UCSD-AML1 (cell line): ENCODE data around the gene BRD7.

Experiments used
- DNase-seq: peaks from one replicate; lab custom pipeline; 2025; ENCODE audit not compliant: unreplicated experiment; lab: John Stamatoyannopoulos, UW

Gene BRD7

DNA sequence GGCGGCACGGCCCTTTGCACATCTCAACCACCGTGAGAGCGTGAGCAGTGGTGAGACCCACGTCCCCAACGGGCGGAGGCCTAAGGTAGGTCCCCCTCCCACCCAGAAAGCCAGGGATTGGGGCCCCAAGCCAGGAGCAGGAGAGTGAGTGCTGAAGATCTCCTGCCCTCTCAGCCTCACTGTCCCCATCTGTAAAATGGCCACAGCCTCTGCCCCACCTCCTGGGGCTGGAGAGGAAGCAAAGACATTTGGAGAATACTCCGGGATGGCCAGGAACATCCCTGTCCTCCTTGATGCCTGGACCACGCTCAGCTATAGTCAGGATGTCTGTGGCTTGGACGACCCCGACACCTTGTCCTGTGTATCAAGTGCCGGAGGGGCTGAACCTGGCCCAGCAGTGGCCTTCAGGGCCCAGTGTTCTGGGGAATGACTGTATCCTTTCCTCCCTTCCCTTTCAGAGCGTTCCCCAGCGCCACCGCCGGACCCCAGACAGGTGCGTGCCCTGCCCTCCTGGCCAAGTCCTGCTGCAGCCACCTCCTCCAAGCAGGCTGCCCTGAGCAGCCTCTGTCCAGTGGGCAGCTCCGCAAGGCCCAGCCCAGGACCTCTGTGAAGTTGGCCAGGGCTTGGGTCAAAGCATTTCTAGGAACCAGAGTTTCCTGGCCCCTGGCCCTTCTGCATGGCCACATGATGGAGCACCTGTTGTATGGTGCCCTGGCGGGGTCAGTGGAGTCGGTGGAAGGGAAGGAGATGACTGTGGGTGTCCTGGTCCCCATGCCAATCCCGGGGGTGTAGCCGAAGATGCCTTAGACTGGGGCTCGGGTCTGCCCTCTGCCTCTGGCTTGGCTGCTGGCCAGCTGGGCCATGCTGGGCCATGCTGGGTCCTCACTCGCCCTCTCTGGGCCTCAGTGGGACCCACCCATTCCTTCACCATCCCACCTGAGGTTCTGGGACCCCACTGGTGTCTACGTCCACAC, 64.0 kb downstream of the BRD7 start:
- DNase-seq: no peak

GRCh38 chr16:50303605-50304466, 65.0 kb downstream of the BRD7 start:
- DNase-seq: no peak

- DNase-seq: no peak
Measured at GRCh38 chr16:50303041-50303604, 65.7 kb downstream of the BRD7 start.

DNA sequence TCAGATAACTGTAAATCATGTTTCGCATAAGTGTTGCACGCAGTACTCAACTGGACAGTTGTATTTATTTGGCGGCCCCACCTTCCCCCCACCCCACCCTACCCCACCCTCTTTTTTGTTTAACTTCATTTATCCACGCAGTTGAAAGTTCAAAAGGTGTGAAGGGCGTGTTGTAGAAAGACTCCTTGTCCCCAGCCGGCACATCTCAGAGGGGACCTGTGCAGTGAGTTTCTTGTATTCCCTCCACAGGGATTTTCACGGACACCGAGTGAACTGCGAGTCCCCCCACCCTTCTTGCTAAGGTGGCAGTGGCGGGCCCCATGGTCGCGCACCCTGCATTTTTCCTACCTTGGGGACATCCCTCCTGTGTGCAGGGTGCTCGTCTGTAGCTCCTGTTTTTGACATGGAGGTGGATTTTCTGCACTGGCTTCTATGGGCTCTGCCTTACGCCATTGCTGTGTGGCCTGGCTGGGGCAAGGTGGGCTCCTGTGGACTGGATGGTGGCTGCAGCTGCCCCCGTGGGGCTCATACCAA, 66.2 kb downstream of the BRD7 start:
- no peak for DNase-seq

DNA sequence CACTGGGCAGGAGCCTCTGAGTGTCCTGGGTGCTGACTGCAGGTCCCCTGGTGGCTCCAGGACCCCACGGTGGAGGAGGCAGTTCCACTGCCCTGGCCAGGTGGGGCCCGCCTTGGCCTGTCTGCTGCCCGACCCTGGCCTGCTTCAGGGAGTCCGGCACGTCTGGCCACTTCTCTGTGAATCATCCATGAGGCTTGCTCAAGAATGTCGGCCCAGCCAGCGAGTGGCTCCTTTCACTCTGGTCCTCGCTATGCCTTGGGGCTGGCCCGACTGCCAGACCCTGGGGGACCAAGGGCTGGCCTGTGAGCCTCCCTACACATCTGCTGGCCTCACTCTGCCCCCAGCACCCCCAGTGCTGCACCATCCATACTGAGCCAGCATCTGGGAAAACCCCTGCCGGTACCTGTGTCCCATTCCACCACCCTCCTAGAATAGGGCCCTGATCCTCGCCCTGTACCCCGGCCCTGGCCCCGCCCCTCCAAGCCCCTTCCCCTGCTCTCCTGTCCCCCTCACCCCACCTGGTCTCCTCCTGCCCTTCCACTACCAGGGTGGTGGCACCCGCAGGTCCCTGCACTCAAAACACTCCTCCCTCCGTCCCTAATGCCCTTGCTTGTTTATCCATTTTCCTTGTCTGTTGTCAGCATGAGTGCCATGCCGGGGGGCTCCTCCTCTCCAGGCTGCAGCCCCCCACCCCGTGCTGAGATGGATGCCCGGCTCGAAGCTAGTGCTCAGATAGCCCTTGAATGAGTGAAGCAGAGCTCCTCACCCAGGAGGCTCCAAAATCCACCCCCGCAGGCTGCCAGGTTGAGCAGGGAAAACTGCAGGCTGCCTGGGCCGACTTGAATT, 66.9 kb downstream of the BRD7 start:
- no peak for DNase-seq

DNA sequence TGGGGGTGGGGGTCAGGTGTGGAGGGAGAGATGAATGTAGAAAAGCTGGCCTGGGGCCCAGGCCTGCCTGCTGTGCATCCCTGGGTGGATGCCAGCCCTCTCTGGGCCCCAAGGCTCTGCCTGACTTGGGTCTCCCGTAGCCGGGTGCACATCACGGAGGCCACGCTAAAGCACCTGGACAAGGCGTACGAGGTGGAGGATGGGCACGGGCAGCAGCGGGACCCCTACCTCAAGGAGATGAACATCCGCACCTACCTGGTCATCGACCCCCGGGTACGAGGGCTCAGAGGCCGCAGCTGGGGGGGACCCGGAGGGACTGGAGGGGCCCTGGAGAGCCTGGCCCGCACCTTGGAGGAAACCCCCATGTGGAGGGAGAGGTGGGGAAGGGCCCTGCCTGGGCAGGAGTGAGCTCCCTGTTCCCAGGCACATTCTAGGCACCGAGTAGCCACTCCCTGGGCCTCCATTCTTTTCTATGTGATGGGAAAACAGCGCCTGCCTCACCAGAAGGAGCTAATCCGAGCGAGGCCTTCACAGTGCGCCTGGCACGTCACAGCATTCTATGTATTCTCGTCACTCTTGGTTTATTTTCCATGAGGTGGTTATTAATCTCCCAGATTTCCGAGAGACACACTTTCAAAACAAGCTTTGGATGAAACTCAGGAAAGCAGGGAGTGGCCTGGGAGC, 67.7 kb downstream of the BRD7 start:
- no peak for DNase-seq

- no peak for DNase-seq
Measured at GRCh38 chr16:50299508-50300105, 69.2 kb downstream of the BRD7 start.

DNA sequence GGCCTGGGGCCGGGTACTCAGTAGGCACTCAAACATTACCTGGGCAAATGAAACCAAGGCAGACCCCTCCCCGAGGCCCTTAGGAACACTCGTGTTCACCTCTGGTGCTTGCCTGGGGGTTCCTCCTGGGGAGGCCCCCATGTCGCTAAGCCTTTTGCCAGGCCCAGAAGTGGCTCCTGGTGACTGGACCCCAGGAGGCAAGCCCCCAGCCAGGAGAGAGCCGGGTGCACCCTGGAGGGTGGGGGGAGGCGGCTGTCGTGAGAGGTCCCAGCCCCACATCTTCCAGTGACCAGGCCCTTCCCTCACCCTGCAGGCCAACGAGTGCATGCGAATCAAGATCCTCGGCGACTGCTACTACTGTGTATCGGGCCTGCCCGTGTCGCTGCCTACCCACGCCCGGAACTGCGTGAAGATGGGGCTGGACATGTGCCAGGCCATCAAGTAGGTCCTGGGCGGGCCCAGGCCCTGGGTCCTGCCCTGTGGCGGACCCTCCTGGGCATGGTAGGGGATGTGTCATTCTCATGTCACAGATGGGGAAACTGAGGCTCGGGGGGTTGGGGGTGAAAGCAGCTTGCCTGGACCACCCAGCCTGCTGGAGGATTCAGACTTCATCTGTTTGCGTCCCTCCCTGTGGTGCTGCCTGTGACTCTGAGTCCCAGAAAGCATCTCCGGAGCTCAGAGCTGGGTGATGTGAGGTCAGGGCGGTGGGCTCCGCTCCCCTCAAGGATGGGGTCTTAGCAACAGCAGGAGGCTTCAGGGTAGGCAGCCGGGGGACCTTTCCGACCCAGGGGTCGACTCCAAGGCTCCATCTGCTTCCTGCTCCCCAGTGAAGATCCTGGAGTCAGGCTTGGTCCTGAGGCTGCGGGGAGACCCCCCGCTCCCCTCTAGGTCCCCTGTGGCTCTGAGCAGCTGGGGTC, 69.9 kb downstream of the BRD7 start:
- DNase-seq: no peak

DNA sequence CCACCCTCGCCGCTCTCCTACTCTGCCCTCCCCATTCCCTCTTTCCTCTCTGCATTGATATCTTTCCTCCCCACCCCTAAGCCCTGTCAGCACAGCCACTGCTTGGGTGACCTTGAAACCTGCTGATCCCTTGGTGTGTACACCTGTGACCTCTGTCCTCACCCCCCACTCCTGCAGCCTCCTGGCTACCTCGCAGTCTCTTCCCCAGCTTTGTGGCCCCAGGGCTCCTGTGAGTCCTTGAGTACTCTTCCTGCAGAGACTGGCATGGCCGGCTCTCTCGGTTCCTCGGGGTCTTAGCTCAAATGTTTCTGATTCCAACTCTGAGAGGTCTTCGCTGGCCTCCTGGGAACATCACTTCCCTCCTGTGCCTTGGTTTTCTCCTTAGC, 70.7 kb downstream of the BRD7 start:
- no peak for DNase-seq

DNA sequence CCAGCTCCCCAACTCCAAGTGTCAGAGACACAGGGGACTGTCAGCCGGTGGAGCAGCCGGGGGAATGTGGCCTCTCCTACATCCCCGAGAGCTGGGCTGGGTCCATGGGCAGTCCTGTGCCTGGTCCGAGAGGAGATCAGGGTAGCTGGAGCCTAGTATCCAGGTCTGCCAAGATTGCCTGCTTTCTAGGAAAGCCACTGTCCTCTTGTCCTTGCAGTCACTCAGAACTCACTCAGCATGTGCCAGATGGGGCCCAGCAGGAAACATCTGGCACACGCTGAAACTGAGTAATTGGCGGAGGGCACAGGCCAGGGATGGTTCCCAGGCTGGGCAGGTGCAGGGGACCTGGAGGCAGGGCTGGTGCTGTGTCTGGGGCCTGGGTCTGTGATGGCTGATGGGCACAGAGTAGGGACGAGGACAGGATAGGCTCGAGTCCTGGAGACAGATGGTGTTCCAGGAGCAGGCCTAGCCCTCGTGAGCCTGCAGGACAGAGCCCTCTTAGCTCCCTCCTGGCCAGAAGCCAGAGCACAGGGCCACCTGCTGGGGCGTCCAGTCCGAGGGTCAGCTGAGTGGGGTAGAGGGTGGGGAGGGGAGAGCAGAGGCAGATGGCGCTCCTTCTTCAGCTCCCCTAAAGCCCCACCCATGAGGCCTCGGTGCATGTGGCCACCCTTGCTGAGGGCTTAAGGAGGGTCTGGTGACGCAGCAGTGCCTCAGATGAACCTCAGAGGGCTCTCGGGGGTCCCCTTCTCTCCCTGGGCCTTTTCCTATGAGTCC, 71.3 kb downstream of the BRD7 start:
- no peak for DNase-seq

GRCh38 chr16:50296807-50297206, 72.0 kb downstream of the BRD7 start:
- DNase-seq: no peak

- no peak for DNase-seq
Measured at GRCh38 chr16:50295541-50296132, 73.2 kb downstream of the BRD7 start.

GRCh38 chr16:50294955-50295354, 73.8 kb downstream of the BRD7 start:
- DNase-seq: no peak

DNA sequence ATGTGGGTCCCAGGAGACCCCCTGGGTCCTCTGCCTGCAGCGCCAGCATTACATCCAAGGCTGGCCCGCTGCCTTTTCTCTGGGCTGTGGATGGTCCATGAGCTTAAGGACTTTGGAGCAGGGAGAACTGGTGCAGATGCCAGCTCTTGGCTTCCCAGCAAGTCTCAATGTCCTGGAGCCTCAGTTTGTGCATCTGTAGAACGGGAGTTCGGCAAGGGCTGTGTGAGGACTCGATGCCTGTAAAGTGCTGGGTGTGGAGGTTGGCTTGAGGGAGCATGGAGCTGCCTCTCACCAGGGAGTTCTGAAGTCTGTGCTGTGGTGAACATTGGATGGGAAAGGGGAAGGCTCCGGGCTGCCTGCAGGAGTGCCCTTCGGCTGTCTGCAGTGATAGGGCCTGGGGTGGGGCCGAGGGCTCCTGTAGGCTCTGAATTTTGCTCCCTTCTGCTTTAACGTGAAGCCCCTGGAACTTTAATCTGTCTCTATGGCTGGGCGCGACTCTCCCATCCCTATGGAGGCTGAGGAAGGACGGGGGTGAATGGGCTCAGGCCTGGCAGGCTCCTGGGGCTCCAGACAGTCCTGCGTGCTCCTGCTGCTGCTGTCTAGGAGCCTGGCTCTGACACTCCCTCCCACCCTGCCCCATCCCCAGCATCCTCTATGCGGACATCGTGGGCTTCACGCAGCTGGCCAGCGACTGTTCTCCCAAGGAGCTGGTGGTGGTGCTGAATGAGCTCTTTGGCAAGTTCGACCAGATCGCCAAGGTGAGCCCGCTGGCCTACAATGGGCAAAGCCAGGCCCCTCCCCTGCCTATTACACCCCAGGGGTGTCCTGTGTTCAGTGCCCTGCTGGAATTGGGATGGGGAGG, 74.6 kb downstream of the BRD7 start:
- DNase-seq: no peak

GRCh38 chr16:50293041-50293783, 75.6 kb downstream of the BRD7 start:
- no peak for DNase-seq

GRCh38 chr16:50292566-50292948, 76.2 kb downstream of the BRD7 start:
- DNase-seq: no peak
